Neuronal stem cell (in vitro differentiated cells): Measurements from ENCODE around the gene GRIA4.

Experiments
- DNase-seq: peaks from one replicate; pipeline ENCODE4 v3.0.0-alpha.2; 2013; ENCODE audit warnings: low spot score
- H2AFZ ChIP-seq: one replicate; pipeline ENCODE4 v1.6.1; 2013; ENCODE audit warnings: mild to moderate bottlenecking, low read length, inconsistent platforms
- H2AK5ac ChIP-seq: 2 replicates; pipeline ENCODE4 v1.6.1; 2013; ENCODE audit warnings: low read depth, mild to moderate bottlenecking, inconsistent platforms, low read length, moderate library complexity, mixed read lengths
- H2BK120ac ChIP-seq: 2 replicates; pipeline ENCODE4 v1.6.1; 2013; ENCODE audit warnings: low read depth, mild to moderate bottlenecking, inconsistent platforms, low read length, moderate library complexity, mixed read lengths
- H2BK12ac ChIP-seq: one replicate; pipeline ENCODE4 v1.6.1; 2013; ENCODE audit warnings: low read length, inconsistent platforms
- H2BK15ac ChIP-seq: 2 replicates; pipeline ENCODE4 v1.6.1; 2013; ENCODE audit warnings: mild to moderate bottlenecking, low read length, inconsistent platforms, mixed read lengths
- H2BK5ac ChIP-seq: one replicate; pipeline ENCODE4 v1.6.1; 2013; ENCODE audit warnings: inconsistent platforms, mild to moderate bottlenecking, low read length, moderate library complexity
- H3K14ac ChIP-seq: one replicate; pipeline ENCODE4 v1.6.1; 2013; ENCODE audit warnings: low read length, inconsistent platforms
- H3K18ac ChIP-seq: 2 replicates; pipeline ENCODE4 v1.6.1; 2013; ENCODE audit warnings: low read length, inconsistent platforms
- H3K23ac ChIP-seq: 2 replicates; pipeline ENCODE4 v1.6.1; 2013; ENCODE audit warnings: low read depth, mild to moderate bottlenecking, mixed read lengths, low read length, inconsistent platforms; ENCODE audit not compliant: poor library complexity
- H3K27ac ChIP-seq: replicated peaks from 3 replicates; pipeline ENCODE4 v1.5.1; 2013; ENCODE audit warnings: low read length, inconsistent platforms
- H3K27me3 ChIP-seq, 3 experiments: 2 replicates each; pipeline ENCODE4 v1.6.1; 2013; ENCODE audit warnings: low read length in 3 of 3, mild to moderate bottlenecking in 2 of 3, inconsistent platforms in 1 of 3, low read depth in 1 of 3, mixed read lengths in 1 of 3, moderate library complexity in 1 of 3; ENCODE audit not compliant: control insufficient read depth in 3 of 3, insufficient read depth in 3 of 3
- H3K36me3 ChIP-seq, 2 donors: replicated peaks in 1 of 2; 2 replicates each; pipeline ENCODE4 v1.6.1; 2013; ENCODE audit warnings: low read length in 2 of 2; ENCODE audit not compliant: control insufficient read depth in 2 of 2, insufficient read depth in 2 of 2
- H3K4ac ChIP-seq: 2 replicates; pipeline ENCODE4 v1.6.1; 2013; ENCODE audit warnings: inconsistent platforms, mild to moderate bottlenecking, low read length, moderate library complexity
- H3K4me1 ChIP-seq, 2 donors: 1 replicate in 1 of 2; 2 replicates in 1 of 2; pipeline ENCODE4 v1.6.1; 2013; ENCODE audit warnings: low read length in 2 of 2, low read depth in 1 of 2; ENCODE audit not compliant: control insufficient read depth in 2 of 2, insufficient read depth in 1 of 2
- H3K4me2 ChIP-seq: one replicate; pipeline ENCODE4 v1.6.1; 2013; ENCODE audit warnings: mild to moderate bottlenecking, low read length, inconsistent platforms; ENCODE audit not compliant: insufficient read depth, poor library complexity, severe bottlenecking
- H3K4me3 ChIP-seq, 2 donors: 2 replicates each; pipeline ENCODE4 v1.5.1; 2013; ENCODE audit warnings: low read length in 2 of 2, mild to moderate bottlenecking in 2 of 2, inconsistent platforms in 1 of 2, moderate library complexity in 1 of 2
- H3K79me1 ChIP-seq: one replicate; pipeline ENCODE4 v1.6.1; 2013; ENCODE audit warnings: low read depth, mild to moderate bottlenecking, inconsistent platforms, low read length, moderate library complexity
- H3K9ac ChIP-seq: one replicate; pipeline ENCODE4 v1.6.1; 2013; ENCODE audit warnings: mild to moderate bottlenecking, low read depth, low read length, inconsistent platforms; ENCODE audit not compliant: poor library complexity
- H3K9me3 ChIP-seq, 2 donors: replicated peaks in 1 of 2; 2 replicates each; pipeline versions ENCODE3 to v1.6.1; 2013; ENCODE audit warnings: low read length in 2 of 2, mild to moderate bottlenecking in 2 of 2, inconsistent platforms in 1 of 2, low read depth in 1 of 2, mixed read lengths in 1 of 2, moderate library complexity in 1 of 2; ENCODE audit not compliant: control insufficient read depth in 2 of 2, insufficient read depth in 1 of 2
- H4K8ac ChIP-seq: one replicate; pipeline ENCODE4 v1.6.1; 2013; ENCODE audit warnings: low read depth, mild to moderate bottlenecking, inconsistent platforms, low read length, moderate library complexity
- H4K91ac ChIP-seq: one replicate; pipeline ENCODE4 v1.6.1; 2013; ENCODE audit warnings: low read length, low read depth, mild to moderate bottlenecking, inconsistent platforms; ENCODE audit not compliant: poor library complexity
- whole genome bisulfite sequencing, 2 donors: extraction: QIAGEN DNeasy Blood & Tissue Kit; methylation state at CpG; one replicate each; pipeline ENCODE4 v1.1.7; 2013; ENCODE audit warnings: missing lambda C conversion rate in 2 of 2, mixed read lengths in 1 of 2; ENCODE audit not compliant: insufficient read length in 2 of 2, insufficient replicate concordance in 1 of 2; ENCODE audit errors: extremely low coverage in 2 of 2; 5-methylcytosine and 5-hydroxymethylcytosine counted together

The GRIA4 gene

DNA sequence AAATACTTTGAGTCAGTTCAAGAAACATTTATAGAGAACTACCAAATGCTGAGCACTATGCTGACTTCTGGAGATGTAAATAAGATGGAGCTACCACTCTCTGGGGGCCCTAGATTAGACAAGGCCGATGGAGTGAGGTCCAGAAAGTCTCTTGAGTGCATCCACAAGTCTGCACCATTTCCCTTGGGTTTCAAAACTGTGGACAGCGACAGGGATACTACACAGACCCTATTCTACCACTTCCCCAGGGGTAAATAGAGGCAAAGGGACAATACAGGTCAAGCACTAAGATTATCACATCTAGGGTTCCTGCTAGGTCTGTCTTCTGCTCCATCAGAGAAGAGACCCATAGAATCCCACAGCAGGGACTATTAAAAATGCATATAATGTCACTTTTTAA, 183.2 kb downstream of the GRIA4 start:
- no peak overlapping the region for H3K4me2 ChIP-seq
- H3K9me3 ChIP-seq = no peaks in the 10 kb centered on the region
- no peak overlapping the region for H3K9ac ChIP-seq
- H3K18ac ChIP-seq = no peak overlapping the region
- no peaks in the 10 kb centered on the region for H3K79me1 ChIP-seq
- H2AFZ ChIP-seq = no peak overlapping the region
- no peak overlapping the region for H3K27ac ChIP-seq
- no peak overlapping the region for H3K4me3 ChIP-seq
- no peak overlapping the region for H3K4ac ChIP-seq
- no peak overlapping the region for H2BK120ac ChIP-seq
- H2AK5ac ChIP-seq = no peak overlapping the region
- DNase-seq = no peak
- H3K27me3 ChIP-seq = no peaks in the 10 kb centered on the region
- H2BK12ac ChIP-seq = no peak overlapping the region
- no peak overlapping the region for H3K14ac ChIP-seq
- no peak overlapping the region for H3K23ac ChIP-seq
- WGBS, 2 donors = no CpG with 5 or more reads among the region's 2 CpGs
- no peaks in the 10 kb centered on the region for H3K4me1 ChIP-seq
- no peaks in the 10 kb centered on the region for H3K36me3 ChIP-seq
- H2BK5ac ChIP-seq = no peak overlapping the region
- no peak overlapping the region for H4K91ac ChIP-seq
- H2BK15ac ChIP-seq = no peak overlapping the region
- H4K8ac ChIP-seq = no peak overlapping the region

DNA sequence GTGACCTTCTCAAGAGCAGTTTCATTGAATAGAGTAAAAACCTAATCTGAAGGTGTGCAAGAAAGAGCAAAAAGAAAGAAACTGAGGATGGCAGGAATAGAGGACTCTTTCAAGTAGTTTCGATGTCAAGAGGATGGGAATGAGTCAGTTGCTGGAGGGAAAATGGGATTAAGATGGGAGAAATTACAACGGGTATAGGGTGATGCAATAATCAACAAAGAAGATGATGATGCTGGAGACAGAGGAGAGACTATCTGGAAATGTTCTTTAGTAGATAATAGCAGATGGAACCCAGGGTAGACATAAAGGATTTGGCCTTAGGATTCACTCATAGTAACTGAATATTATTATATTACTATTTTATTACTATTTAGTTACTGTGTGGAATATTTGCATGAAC, 189.4 kb downstream of the GRIA4 start:
- H2BK5ac ChIP-seq = no peak overlapping the region
- no peak overlapping the region for H4K91ac ChIP-seq
- no peaks in the 10 kb centered on the region for H3K79me1 ChIP-seq
- no peak overlapping the region for H3K23ac ChIP-seq
- no peak overlapping the region for H3K4me3 ChIP-seq
- no peak overlapping the region for H3K9ac ChIP-seq
- H3K4me2 ChIP-seq = no peak overlapping the region
- H3K27me3 ChIP-seq = no peaks in the 10 kb centered on the region
- H3K27ac ChIP-seq = no peak overlapping the region
- no peak overlapping the region for H2BK120ac ChIP-seq
- H3K9me3 ChIP-seq = no peaks in the 10 kb centered on the region
- H2BK12ac ChIP-seq = no peak overlapping the region
- H2AK5ac ChIP-seq = no peak overlapping the region
- no peaks in the 10 kb centered on the region for H3K36me3 ChIP-seq
- no peak for DNase-seq
- no peak overlapping the region for H3K4ac ChIP-seq
- H4K8ac ChIP-seq = no peak overlapping the region
- no peak overlapping the region for H2AFZ ChIP-seq
- no peak overlapping the region for H3K18ac ChIP-seq
- no CpG with 5 or more reads among the region's 2 CpGs for WGBS, 2 donors
- H3K4me1 ChIP-seq = no peaks in the 10 kb centered on the region
- H3K14ac ChIP-seq = no peak overlapping the region
- no peak overlapping the region for H2BK15ac ChIP-seq

DNA sequence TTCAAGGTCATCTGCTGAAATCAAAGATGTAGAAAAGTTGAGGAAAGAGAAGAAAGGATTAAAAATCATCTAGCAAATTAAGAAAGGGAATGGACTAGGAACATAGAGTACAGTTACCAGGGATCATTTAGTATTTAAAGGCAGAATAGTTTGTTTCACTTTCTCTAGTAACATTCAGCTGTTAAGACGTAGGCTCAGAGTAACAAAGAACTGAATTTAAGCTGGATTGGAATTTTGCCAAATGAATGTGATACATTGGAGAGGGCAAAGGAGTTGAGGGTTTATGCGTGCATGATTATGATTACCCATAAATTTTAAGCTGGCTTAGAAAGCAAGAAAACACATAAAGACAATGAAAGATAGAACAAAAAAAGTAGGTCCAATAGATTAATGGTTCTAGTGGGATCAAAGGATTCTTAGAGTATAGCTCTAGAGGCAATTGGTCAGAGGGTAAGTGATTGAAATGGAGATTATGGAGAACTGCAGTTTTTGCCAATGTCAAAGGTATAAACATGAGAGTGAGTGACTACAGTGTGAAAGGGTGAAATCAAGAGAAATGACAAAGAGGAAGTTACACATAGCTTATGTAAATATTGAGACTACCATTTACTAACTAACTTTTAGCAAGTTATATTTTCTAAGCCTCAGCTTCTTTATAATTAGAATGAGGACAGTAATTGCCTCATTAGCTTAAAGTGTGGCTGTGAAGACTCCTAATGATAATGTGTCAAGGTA, 190.0 kb downstream of the GRIA4 start:
- Histone ChIP-seq H2BK12ac (no peak overlapping the region), H2BK15ac (no peak overlapping the region), H3K4me1 (no peaks in the 10 kb centered on the region), H3K4ac (no peak overlapping the region), H3K23ac (no peak overlapping the region), H3K9me3 (no peaks in the 10 kb centered on the region), H2AFZ (no peak overlapping the region), H3K36me3 (no peaks in the 10 kb centered on the region), H3K79me1 (no peaks in the 10 kb centered on the region), H2AK5ac (no peak overlapping the region), H4K91ac (no peak overlapping the region), H3K9ac (no peak overlapping the region), H3K14ac (no peak overlapping the region), H2BK5ac (no peak overlapping the region), H3K18ac (no peak overlapping the region), H3K4me3 (no peak overlapping the region), H3K27ac (no peak overlapping the region), H4K8ac (no peak overlapping the region), H3K27me3 (no peaks in the 10 kb centered on the region), H2BK120ac (no peak overlapping the region), H3K4me2 (no peak overlapping the region)
- no peak for DNase-seq
- WGBS, 2 donors = no CpG with 5 or more reads among the region's 2 CpGs

- H2BK120ac ChIP-seq = no peak overlapping the region
- H4K91ac ChIP-seq = no peak overlapping the region
- no peak overlapping the region for H2BK5ac ChIP-seq
- H3K27ac ChIP-seq = no peak overlapping the region
- H3K4ac ChIP-seq = no peak overlapping the region
- H3K23ac ChIP-seq = no peak overlapping the region
- H3K4me3 ChIP-seq = no peak overlapping the region
- H3K36me3 ChIP-seq = no peaks in the 10 kb centered on the region
- no peak for DNase-seq
- no peak overlapping the region for H2AFZ ChIP-seq
- no peak overlapping the region for H4K8ac ChIP-seq
- H3K9ac ChIP-seq = no peak overlapping the region
- no peaks in the 10 kb centered on the region for H3K9me3 ChIP-seq
- H3K14ac ChIP-seq = no peak overlapping the region
- H2BK15ac ChIP-seq = no peak overlapping the region
- H3K18ac ChIP-seq = no peak overlapping the region
- H3K4me1 ChIP-seq = no peaks in the 10 kb centered on the region
- no peak overlapping the region for H3K4me2 ChIP-seq
- H3K79me1 ChIP-seq = no peaks in the 10 kb centered on the region
- no peaks in the 10 kb centered on the region for H3K27me3 ChIP-seq
- H2BK12ac ChIP-seq = no peak overlapping the region
- H2AK5ac ChIP-seq = no peak overlapping the region
These were observed 192.5 kb downstream of the GRIA4 start for GRCh38 chr11:105802390-105802789.
